GM12878 (cell line): ENCODE results near the gene TRIM28. TPM values are rescaled to one million over a fixed set of nuclear protein-coding genes. Genes with fewer than 3 reads are reported as not detected.

Source experiments
- ATAC-seq: fragments of 200-7000 bp; cut with Tn5 transposase; 3 replicates; pipeline ENCODE4 v1.9.1; 2020; ENCODE audit warnings: mild to moderate bottlenecking, moderate library complexity
- BruUV-seq: library from RNA; stranded (reverse); fragments of 400-500 nt; replicated peaks from 2 replicates; lab custom pipeline; 2021; lab: Mats Ljungman, UMichigan
- CTCF ChIA-PET: fragments of 300-600 bp; sonication (Branson Sonifier 250); formaldehyde crosslinking; extraction: SDS; loops from one replicate; lab custom pipeline; 2021; ENCODE audit warnings: inconsistent platforms; lab: Yijun Ruan, JAX
- POLR2A ChIA-PET: fragments of 350-600 bp; formaldehyde crosslinking; extraction: SDS; loops from one replicate; lab custom pipeline; 2021; ENCODE audit warnings: inconsistent platforms; lab: Charles Lee
- RAD21 ChIA-PET: fragments of 300-600 bp; sonication (Branson Sonifier 250); formaldehyde crosslinking; loops from one replicate; lab custom pipeline; 2023; ENCODE audit warnings: antibody characterized with exemption; ENCODE audit not compliant: unreplicated experiment; lab: Charles Lee
- SMC1A ChIA-PET: fragments of 300-600 bp; sonication (Branson Sonifier 250); formaldehyde crosslinking; loops from one replicate; lab custom pipeline; 2023; ENCODE audit not compliant: unreplicated experiment, uncharacterized antibody; lab: Charles Lee
- DNase-seq: peaks from one replicate; pipeline ENCODE4 v3.0.0-alpha.2; 2011; ENCODE audit warnings: low read depth, low spot score
- FAIRE-seq: peaks from 3 replicates; lab custom pipeline; 2011; peaks lifted over from hg19 to GRCh38; lab: Jason Lieb, UNC
- H2AFZ ChIP-seq: 2 replicates; pipeline ENCODE4 v1.6.0; 2011; ENCODE audit warnings: low read depth, low read length, control low read depth; ENCODE audit not compliant: control insufficient read depth
- H3K27ac ChIP-seq: 2 replicates; pipeline ENCODE4 v1.5.1; 2011; ENCODE audit warnings: control low read depth; ENCODE audit not compliant: control insufficient read depth, insufficient read depth
- H3K27me3 ChIP-seq, 2 experiments: replicated peaks in 1 of 2; 2 replicates each; pipeline versions ENCODE4 v1.6.0 to v1.6.1; 2011; ENCODE audit warnings: low read length in 1 of 2; ENCODE audit not compliant: control insufficient read depth in 2 of 2, insufficient read depth in 2 of 2
- H3K36me3 ChIP-seq, 2 experiments: 2 replicates each; pipeline ENCODE4 v1.5.1; 2011; ENCODE audit warnings: low read length in 1 of 2; ENCODE audit not compliant: control insufficient read depth in 2 of 2, insufficient read depth in 2 of 2
- H3K4me1 ChIP-seq: 2 replicates; pipeline ENCODE4 v1.6.1; 2011; ENCODE audit warnings: mild to moderate bottlenecking, low read length, moderate library complexity, mixed read lengths; ENCODE audit not compliant: control insufficient read depth, insufficient read depth
- H3K4me2 ChIP-seq: 2 replicates; pipeline ENCODE4 v1.6.0; 2011; ENCODE audit warnings: control low read depth; ENCODE audit not compliant: control insufficient read depth, insufficient read depth
- H3K4me3 ChIP-seq: fragments of 200-600 bp; sonication (generic); 2 replicates; pipeline ENCODE4 v1.5.1; 2016
- H3K79me2 ChIP-seq: 2 replicates; pipeline ENCODE4 v1.6.0; 2011; ENCODE audit warnings: low read length; ENCODE audit not compliant: control insufficient read depth, insufficient read depth
- H3K9ac ChIP-seq: 2 replicates; pipeline ENCODE4 v1.8.0; 2011; ENCODE audit warnings: low read length, control low read depth, mixed read lengths; ENCODE audit not compliant: control insufficient read depth, insufficient read depth
- H3K9me3 ChIP-seq: replicated peaks from 3 replicates; pipeline ENCODE4 v1.5.1; 2011; ENCODE audit warnings: mild to moderate bottlenecking, low read length; ENCODE audit not compliant: control insufficient read depth, insufficient read depth
- H4K20me1 ChIP-seq: 2 replicates; pipeline ENCODE4 v1.6.0; 2011; ENCODE audit not compliant: control insufficient read depth, insufficient read depth
- CREM ChIP-seq: IDR thresholded peaks from 2 replicates; pipeline ENCODE4 v1.6.1; 2014; ENCODE audit warnings: antibody characterized with exemption, low read depth
- DPF2 ChIP-seq: fragments of 450-650 bp; IDR thresholded peaks from 2 replicates; pipeline ENCODE4 v1.6.1; 2017; ENCODE audit warnings: mild to moderate bottlenecking
- E2F4 ChIP-seq: IDR thresholded peaks from 2 replicates; pipeline ENCODE4 v1.6.1; 2012; ENCODE audit warnings: low read depth, low read length, improper control_type of control experiment
- FOXM1 ChIP-seq: IDR thresholded peaks from 2 replicates; pipeline ENCODE4 v1.6.1; 2012; ENCODE audit warnings: low read depth, mild to moderate bottlenecking, inconsistent platforms, low read length, moderate library complexity
- GATAD2B ChIP-seq: fragments of 450-650 bp; conservative IDR thresholded peaks from 2 replicates; pipeline ENCODE4 v1.6.1; 2017; ENCODE audit warnings: low read depth, mild to moderate bottlenecking, moderate library complexity
- IKZF1 ChIP-seq: fragments of 450-650 bp; conservative IDR thresholded peaks from 2 replicates; pipeline ENCODE4 v1.6.1; 2017; ENCODE audit warnings: antibody characterized with exemption, mild to moderate bottlenecking
- MEF2A ChIP-seq: IDR thresholded peaks from 2 replicates; pipeline ENCODE4 v1.6.1; 2011; ENCODE audit warnings: low read depth, mild to moderate bottlenecking, low read length, moderate library complexity; ENCODE audit not compliant: insufficient read depth
- POLR2A ChIP-seq: IDR thresholded peaks from 2 replicates; pipeline ENCODE4 v1.6.1; 2011; ENCODE audit warnings: low read depth, mild to moderate bottlenecking, low read length
- POLR2AphosphoS2 ChIP-seq: IDR thresholded peaks from 2 replicates; pipeline ENCODE4 v1.6.1; 2011; ENCODE audit warnings: low read depth, mild to moderate bottlenecking, low read length, improper control_type of control experiment, moderate library complexity
- TCF3 ChIP-seq: IDR thresholded peaks from 2 replicates; pipeline ENCODE4 v1.6.1; 2012; ENCODE audit warnings: low read depth, mild to moderate bottlenecking, low read length, borderline replicate concordance; ENCODE audit not compliant: insufficient read depth
- ZBTB4 ChIP-seq: fragments of 450-650 bp; formaldehyde crosslinking; IDR thresholded peaks from 2 replicates; pipeline ENCODE4 v1.4.0; 2022; ENCODE audit warnings: mild to moderate bottlenecking, moderate library complexity
- ZNF622 ChIP-seq: fragments of 450-650 bp; IDR thresholded peaks from 2 replicates; pipeline ENCODE4 v1.6.1; 2017; ENCODE audit warnings: mild to moderate bottlenecking, inconsistent platforms
- WGBS: methylation state at CpG from one replicate; pipeline ENCODE4 v1.1.6; 2016; ENCODE audit warnings: low lambda C conversion rate; ENCODE audit not compliant: insufficient replicate concordance, insufficient coverage; ENCODE audit errors: missing lambda C conversion rate; 5-methylcytosine and 5-hydroxymethylcytosine counted together
- in situ Hi-C: fragments of 300-500 bp; cut with MboI; formaldehyde crosslinking; loops from 9 replicates; pipeline ENCODE4 v1.14.3; 2018; ENCODE audit warnings: mixed read lengths
- intact Hi-C: fragments of 100-400 bp; cut with micrococcal nuclease; formaldehyde crosslinking; loops from one replicate; pipeline ENCODE4 v1.14.2; 2022; ENCODE audit not compliant: unreplicated experiment
- polyA plus RNA-seq, 11 experiments: library from polyadenylated mRNA; depleted of rRNA in 4 of 11; unstranded in 6 of 11; stranded (reverse) in 5 of 11; fragments of >200 nt; fragmentation: Nextera tagmentation in 4 of 11; fragmentation: Illumina TruSeq in 1 of 11; extraction: Ambion mirVana in 4 of 11; extraction: Trizol in 1 of 11; gene quantifications; 1 replicate in 1 of 11; 2 replicates in 10 of 11; pipeline versions ENCODE4 v1.2.1 to v1.2.3, GENCODE V29; 2011 to 2016; ENCODE audit warnings: inconsistent platforms in 2 of 11, missing spikeins in 2 of 11, low read depth in 1 of 11
- total RNA-seq, 4 experiments: library from RNA; depleted of rRNA in 3 of 4; stranded (reverse); fragments of >200 nt in 3 of 4; fragmentation: Illumina TruSeq in 1 of 4; extraction: Trizol in 1 of 4; gene quantifications; 2 replicates each; pipeline versions ENCODE4 v1.2.1 to v1.2.3, GENCODE V29; 2013 to 2021
- TF ChIP-seq, protein P1 (sequence below): IDR thresholded peaks from 2 replicates; pipeline ENCODE4 v1.6.1; 2012; ENCODE audit warnings: mild to moderate bottlenecking, low read depth, low read length

TRIM28 gene
- total and polyA plus RNA-seq, 10 of the 15 experiments (the other 5 are each of a cell fraction or from before 2014, with no cell fraction given), result 5.0 to 650 (median 296) TPM

- Histone ChIP-seq H3K36me3 (no peaks in the 10 kb centered on the region; a peak in 1 of 4 replicates), H4K20me1 (no peaks in the 10 kb centered on the region), H3K79me2 (peaks cover 10% of the 10 kb centered on the region), H3K9ac (peak overlapping the region; percentile 57), H3K27me3 (no peaks in the 10 kb centered on the region), H3K9me3 (no peaks in the 10 kb centered on the region), H3K4me1 (peaks cover 28% of the 10 kb centered on the region), H2AFZ (peak overlapping the region; percentile 45), H3K4me3 (peak overlapping the region; percentile 60; the same call in 1 of the 2 replicates), H3K4me2 (peak overlapping the region; percentile 97), H3K27ac (0 out of 2 replicates have a peak overlapping the region, but pooled peaks have one; percentile 24)
- intact Hi-C loops (no loop called here), in situ Hi-C loops (no loop called here)
- CTCF ChIA-PET, result interaction anchor here (1.0 to 1.4 kb wide), 3 partner anchors 10 to 41 kb away, joined by 3 to 4 read pairs (median 3); no protein-coding TSS in a partner anchor
- DNase-seq (no peak), ATAC-seq (peak; percentile 6), FAIRE-seq (no peak)
- no TSS peak for BruUV-seq
- RAD21 ChIA-PET, result no interaction called here
- SMC1A ChIA-PET, result interaction anchor here (1.0 to 1.3 kb wide), 2 partner anchors 17 to 35 kb away, joined by 3 read pairs; no protein-coding TSS in a partner anchor
- WGBS, result 22% methylated on average over 97 of the region's 107 CpGs
- POLR2A ChIA-PET, result interaction anchor here (1.3 to 4.7 kb wide), 3 partner anchors 8 to 42 kb away, joined by 3 to 46 read pairs (median 10); partner anchors contain the start of genes MZF1 and ZBTB45
- no peak for TF ChIP-seq MEF2A
- TF ChIP-seq TCF3, result no peak
- TF ChIP-seq ZNF622, result no peak
- TF ChIP-seq IKZF1, result peak; percentile 57
- TF ChIP-seq POLR2AphosphoS2, result peak; percentile 51; the same call in 1 of the 2 replicates
- no peak for TF ChIP-seq FOXM1
- TF ChIP-seq POLR2A, result peak; percentile 75
- TF ChIP-seq, protein P1, sequence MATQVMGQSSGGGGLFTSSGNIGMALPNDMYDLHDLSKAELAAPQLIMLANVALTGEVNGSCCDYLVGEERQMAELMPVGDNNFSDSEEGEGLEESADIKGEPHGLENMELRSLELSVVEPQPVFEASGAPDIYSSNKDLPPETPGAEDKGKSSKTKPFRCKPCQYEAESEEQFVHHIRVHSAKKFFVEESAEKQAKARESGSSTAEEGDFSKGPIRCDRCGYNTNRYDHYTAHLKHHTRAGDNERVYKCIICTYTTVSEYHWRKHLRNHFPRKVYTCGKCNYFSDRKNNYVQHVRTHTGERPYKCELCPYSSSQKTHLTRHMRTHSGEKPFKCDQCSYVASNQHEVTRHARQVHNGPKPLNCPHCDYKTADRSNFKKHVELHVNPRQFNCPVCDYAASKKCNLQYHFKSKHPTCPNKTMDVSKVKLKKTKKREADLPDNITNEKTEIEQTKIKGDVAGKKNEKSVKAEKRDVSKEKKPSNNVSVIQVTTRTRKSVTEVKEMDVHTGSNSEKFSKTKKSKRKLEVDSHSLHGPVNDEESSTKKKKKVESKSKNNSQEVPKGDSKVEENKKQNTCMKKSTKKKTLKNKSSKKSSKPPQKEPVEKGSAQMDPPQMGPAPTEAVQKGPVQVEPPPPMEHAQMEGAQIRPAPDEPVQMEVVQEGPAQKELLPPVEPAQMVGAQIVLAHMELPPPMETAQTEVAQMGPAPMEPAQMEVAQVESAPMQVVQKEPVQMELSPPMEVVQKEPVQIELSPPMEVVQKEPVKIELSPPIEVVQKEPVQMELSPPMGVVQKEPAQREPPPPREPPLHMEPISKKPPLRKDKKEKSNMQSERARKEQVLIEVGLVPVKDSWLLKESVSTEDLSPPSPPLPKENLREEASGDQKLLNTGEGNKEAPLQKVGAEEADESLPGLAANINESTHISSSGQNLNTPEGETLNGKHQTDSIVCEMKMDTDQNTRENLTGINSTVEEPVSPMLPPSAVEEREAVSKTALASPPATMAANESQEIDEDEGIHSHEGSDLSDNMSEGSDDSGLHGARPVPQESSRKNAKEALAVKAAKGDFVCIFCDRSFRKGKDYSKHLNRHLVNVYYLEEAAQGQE, result no peak
- no peak for TF ChIP-seq ZBTB4 (CRISPR knock-in tag)
- TF ChIP-seq GATAD2B, result 0 out of 2 replicates have a peak, but pooled peaks have one; percentile 45
- no peak for TF ChIP-seq E2F4
- TF ChIP-seq DPF2, result peak; percentile 77; the same call in 1 of the 2 replicates
- 0 out of 2 replicates have a peak, but pooled peaks have one; percentile 31 for TF ChIP-seq CREM
Observed at GRCh38 chr19:58562122-58563033, 18.5 kb downstream of the TRIM28 start.
